Measurements from ENCODE around the gene PACSIN1.
"Not testable (repeated sequence)": the region's sequence is repeated elsewhere in the genome, so short reads cannot be mapped to it uniquely, and the experiment has no call there.

The PACSIN1 gene

DNA sequence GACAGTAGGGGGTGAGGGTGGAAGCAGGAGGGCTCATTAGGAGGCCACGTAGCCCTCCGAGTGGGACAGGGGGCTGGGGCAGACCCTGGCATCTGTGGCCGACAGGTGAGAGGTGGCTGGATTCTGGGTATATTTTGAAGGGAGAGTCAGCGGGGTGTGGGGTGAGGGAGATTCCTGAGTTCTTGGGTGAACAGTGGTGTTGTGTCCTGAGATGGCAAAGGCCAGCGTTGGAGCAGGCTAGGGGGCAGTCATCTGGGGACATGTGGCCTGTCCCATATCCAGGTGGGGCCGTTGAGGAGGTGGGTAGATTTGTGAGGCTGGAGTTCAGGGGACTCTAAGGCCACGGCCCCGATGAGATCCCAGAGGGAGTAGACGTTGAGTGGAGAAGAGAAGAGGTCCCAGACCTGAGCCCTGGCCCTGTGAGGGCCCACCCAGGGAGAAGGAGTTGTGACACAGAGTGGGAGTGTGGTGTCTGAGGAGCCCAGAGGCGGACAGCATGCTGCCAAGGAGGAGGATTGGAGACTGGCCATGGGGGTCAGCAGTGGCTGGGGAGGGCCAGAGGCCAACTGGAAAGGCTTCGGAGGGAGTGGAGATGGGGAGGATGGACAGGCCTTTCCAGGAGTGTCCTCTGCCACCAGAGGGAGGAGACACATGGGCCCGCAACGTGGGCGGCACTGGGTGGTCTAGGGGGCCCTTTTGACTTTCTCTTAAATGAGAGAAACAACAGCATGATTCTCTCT lies 19.6 kb downstream of the PACSIN1 start:
- DNase-seq (ENCODE audit: low read depth): no peak

GRCh38 chr6:34486106-34486740 lies 20.3 kb downstream of the PACSIN1 start:
- no peak for DNase-seq (ENCODE audit: low read depth)

GRCh38 chr6:34486886-34487285 lies 21.0 kb downstream of the PACSIN1 start:
- not testable (repeated sequence) for DNase-seq (ENCODE audit: low read depth)

- DNase-seq (ENCODE audit: low read depth): no peak
Measured at GRCh38 chr6:34487536-34487935, 21.7 kb downstream of the PACSIN1 start.

GRCh38 chr6:34489207-34489805 lies 23.4 kb downstream of the PACSIN1 start:
- no peak for DNase-seq (ENCODE audit: low read depth)

- no peak for DNase-seq (ENCODE audit: low read depth)
Measured at GRCh38 chr6:34490390-34491090, 24.7 kb downstream of the PACSIN1 start.

DNA sequence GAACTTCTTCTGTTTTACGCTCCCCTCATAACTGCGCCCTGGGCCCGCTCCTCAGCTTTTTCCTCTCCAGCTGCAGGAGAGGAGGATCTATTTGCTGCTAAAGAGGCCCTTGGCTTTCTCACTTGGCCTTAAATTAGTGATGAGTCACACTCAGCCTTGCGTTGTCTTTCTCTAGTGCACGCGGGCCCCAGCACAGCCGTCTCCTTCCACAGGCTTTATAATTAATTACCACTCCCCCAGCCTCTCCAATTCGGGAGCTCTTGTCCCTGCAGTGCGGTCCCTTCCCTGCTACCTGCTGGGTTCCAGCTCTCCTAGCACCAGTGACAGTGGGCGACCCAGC lies 25.2 kb downstream of the PACSIN1 start:
- no peak for DNase-seq (ENCODE audit: low read depth)

DNA sequence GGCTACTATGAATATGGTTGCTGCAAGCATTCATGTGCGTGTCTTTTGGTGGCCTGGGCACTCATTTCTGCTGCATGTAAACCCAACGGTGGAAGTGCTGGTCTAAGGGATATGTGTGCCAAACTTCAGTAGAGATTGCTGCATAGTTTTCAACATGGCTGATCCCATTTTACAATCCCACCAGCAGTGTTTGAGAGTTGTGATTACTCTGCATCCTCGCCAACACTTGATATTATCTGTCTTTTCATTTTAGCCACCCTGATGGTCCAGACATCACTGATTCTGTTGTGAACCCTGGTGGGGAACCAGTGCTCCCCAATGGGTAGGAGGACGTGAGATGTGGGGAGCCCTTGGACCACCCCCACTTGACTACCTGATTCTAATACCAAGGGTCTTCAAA lies 27.5 kb downstream of the PACSIN1 start:
- no peak for DNase-seq (ENCODE audit: low read depth)

DNA sequence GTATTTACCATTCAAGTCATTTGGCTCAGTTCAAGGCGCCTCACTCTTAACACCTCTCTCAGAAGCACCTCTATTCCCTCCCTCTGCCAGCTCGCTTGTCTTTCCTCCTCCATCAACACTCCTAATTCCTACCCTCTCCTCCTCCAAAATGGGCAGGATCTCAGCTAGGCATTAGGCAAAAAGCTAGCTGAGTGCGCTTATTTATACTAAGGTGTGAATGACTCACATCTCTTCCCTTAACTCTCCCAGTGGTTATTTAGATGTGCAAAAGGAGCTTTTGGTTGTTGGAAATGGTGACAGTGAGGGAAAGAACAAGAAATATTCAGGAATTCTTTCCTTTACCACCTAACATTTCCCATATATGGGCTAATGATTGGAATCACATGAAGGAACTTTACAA lies 29.1 kb downstream of the PACSIN1 start:
- DNase-seq (ENCODE audit: low read depth): no peak

- DNase-seq (ENCODE audit: low read depth): no peak
Measured at GRCh38 chr6:34496103-34496685, 30.3 kb downstream of the PACSIN1 start.

- DNase-seq (ENCODE audit: low read depth): no peak
Measured at GRCh38 chr6:34497411-34497810, 31.5 kb downstream of the PACSIN1 start.

DNA sequence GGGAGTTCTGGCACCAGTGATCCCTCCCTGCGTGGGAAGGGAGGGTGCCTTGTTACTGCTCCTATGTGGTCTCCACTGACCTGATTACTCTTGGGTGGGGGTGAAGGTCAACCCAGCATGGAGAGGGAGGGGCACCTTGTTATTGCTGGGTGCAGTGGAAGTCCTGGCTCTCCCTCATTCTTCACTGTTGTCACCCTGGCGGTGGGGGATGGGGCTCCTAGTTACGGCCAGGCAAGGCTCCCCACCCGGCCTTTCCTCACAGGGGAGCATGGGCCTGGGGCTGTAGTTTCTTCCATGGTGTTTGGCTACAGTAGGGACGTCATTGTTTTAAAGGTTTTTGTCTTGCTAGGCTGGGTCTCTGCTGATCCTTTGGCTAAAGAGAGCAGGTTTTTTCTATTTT lies 40.8 kb downstream of the PACSIN1 start:
- no peak for DNase-seq (ENCODE audit: low read depth)

GRCh38 chr6:34508425-34508824 lies 42.5 kb downstream of the PACSIN1 start:
- DNase-seq (ENCODE audit: low read depth): no peak

GRCh38 chr6:34509782-34510181 lies 43.9 kb downstream of the PACSIN1 start:
- no peak for DNase-seq (ENCODE audit: low read depth)

DNA sequence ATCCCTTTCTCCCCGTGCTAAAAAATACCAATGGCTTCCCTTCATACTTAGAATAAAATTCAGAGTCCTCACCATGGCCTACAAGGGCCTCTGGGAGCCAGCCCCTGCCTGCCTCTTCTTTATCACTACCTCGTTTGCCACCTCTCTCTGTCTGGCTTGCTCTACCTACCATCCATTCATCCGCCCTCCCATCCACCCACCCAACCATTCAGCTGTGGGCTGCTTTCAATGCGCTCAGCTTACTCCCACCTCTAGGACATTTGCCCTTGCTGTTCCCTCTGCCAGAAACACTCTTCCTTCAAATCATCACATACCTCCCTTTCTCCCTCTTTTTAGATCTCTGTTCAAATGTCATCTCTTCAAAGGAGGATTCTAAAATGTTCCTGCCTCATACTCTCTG lies 44.4 kb downstream of the PACSIN1 start:
- DNase-seq (ENCODE audit: low read depth): no peak

DNA sequence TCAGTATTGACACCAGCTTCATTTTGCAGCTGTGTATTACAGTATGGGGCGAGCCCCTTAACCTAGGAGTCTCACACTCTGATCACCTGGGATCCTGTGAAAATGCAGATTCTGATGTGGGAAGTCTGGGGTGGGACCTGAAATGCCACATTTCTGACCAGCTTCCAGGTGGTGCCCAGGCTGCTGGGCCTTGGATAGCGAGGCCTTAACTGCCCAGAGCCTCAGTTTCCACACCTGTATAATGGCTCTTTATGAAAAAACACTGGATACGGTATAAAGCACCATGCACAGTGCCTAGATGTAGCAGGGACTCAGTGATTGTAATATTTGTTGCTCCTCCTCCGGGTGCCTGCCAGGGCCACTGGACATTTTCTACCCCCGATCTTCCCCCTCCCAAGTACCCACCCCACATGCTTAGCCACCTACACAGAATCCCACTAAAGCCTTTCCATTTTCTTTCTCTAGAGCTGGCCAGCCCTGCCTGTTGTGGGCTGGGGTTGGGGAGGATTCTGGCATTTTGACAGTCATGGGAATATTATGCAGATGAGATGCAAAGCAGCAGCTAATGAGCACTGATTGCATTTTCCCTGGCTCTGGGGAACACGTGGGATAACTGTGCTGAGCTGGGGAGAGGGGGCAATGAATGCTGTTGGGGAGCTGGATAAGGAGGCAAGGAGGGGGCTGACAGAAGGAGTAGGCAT lies 45.5 kb downstream of the PACSIN1 start:
- no peak for DNase-seq (ENCODE audit: low read depth)

- DNase-seq (ENCODE audit: low read depth): no peak
Measured at GRCh38 chr6:34511915-34512737, 46.2 kb downstream of the PACSIN1 start.

DNA sequence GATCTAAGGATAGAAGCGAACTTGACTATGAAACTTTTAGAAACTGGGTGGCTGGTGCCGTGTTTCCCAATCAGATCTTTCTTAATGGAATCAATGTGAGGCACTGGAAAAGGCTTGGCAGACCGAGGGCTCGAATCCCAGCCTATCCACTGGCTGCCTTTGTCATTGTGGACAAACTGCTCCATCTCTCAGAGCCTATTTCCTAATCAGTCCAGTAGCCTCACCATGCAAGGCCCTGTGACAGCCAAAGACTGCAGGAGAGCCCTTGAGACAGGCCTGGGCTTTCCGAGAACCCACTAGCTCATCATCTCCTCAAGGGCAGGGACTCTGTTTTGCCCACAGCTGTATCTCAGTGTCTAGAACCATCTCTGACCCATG lies 46.9 kb downstream of the PACSIN1 start:
- DNase-seq (ENCODE audit: low read depth): no peak

DNA sequence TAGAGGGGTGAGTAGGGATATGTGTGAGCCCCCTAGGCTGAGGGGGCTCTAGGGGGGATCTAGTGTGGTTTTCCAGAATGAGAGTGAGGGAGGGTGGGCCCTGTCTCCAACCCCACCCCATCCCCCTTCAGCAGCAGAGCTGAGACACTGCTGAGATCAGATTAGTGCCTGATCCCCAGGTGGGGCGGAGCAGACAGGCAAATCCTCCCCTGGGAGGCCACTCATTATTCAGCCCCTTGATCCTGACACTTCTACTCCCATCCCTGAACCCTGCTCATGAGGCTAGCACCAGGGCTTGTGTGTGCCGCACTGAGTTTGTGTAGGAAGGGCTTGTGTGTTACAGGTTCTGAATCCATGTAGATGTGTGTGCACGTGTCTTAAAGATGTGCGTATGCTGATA lies 47.8 kb downstream of the PACSIN1 start:
- DNase-seq (ENCODE audit: low read depth): no peak

DNA sequence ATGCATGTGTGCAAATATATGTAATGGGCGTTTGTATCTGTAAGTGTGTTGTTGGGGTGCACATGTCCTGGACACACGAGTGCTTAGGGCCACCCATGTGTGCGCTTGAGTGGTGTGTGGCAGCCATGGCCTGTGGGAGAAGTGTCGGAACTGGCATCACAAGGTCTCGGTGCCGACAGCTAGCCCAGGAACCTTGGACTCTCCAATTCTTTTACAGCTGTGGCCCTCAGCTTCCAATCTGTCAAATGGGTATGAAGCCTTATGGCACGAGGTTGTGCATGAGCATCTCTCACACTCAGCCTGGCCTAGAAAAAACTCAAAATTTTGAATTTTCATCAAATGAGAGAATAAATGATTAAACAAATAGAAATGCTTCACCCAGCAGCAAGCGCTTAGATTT lies 48.2 kb downstream of the PACSIN1 start:
- DNase-seq (ENCODE audit: low read depth): no peak

Measured in stimulated activated CD8-positive, alpha-beta memory T cell treated with anti-CD3 and anti-CD28 coated beads, Interleukin-12 subunit alpha, Interleukin-12 subunit beta, amount 100 ng/mL, for 4 hours (primary cell).